CD14-positive monocyte (primary cell): Measurements from ENCODE around the gene ARHGEF10L. TPM values are rescaled to one million over a fixed set of nuclear protein-coding genes. Genes with fewer than 3 reads are reported as not detected.
A peak's percentile ranks its signal among the peaks of the same experiment; 100 is the strongest.

Source experiments
- DNase-seq, 3 donors: peaks; one replicate each; pipeline ENCODE4 v3.0.0-alpha.2; 2011 to 2022
- H2AFZ ChIP-seq: 2 replicates; pipeline ENCODE4 v1.6.0; 2012; ENCODE audit warnings: mild to moderate bottlenecking, low read depth, low read length, inconsistent platforms; ENCODE audit not compliant: insufficient read depth, poor library complexity, severe bottlenecking
- H3K27ac ChIP-seq, 2 donors: 1 replicate in 1 of 2; 2 replicates in 1 of 2; pipeline ENCODE4 v1.5.1; 2012 to 2013; ENCODE audit warnings: low read length in 2 of 2, control low read depth in 1 of 2, inconsistent platforms in 1 of 2, low read depth in 1 of 2, mild to moderate bottlenecking in 1 of 2
- H3K27me3 ChIP-seq, 2 donors: one replicate each; pipeline versions ENCODE4 v1.6.0 to v1.6.1; 2011 to 2013; ENCODE audit warnings: low read length in 2 of 2; ENCODE audit not compliant: control insufficient read depth in 2 of 2, insufficient read depth in 2 of 2
- H3K36me3 ChIP-seq, 2 donors: replicated peaks in 1 of 2; 1 replicate in 1 of 2; 2 replicates in 1 of 2; pipeline versions ENCODE4 v1.5.1 to v1.6.1; 2012 to 2013; ENCODE audit warnings: low read length in 2 of 2, control low read depth in 1 of 2, inconsistent platforms in 1 of 2, mild to moderate bottlenecking in 1 of 2; ENCODE audit not compliant: insufficient read depth in 2 of 2, control insufficient read depth in 1 of 2
- H3K4me1 ChIP-seq, 2 donors: 1 replicate in 1 of 2; 2 replicates in 1 of 2; pipeline versions ENCODE4 v1.5.1 to v1.6.1; 2012 to 2013; ENCODE audit warnings: low read length in 2 of 2, control low read depth in 1 of 2, inconsistent platforms in 1 of 2, mild to moderate bottlenecking in 1 of 2, moderate library complexity in 1 of 2; ENCODE audit not compliant: insufficient read depth in 2 of 2, control insufficient read depth in 1 of 2
- H3K4me2 ChIP-seq: replicated peaks from 2 replicates; pipeline ENCODE3; 2012; ENCODE audit warnings: low read length, moderate library complexity, mild to moderate bottlenecking; ENCODE audit not compliant: poor library complexity, severe bottlenecking; ENCODE audit errors: extremely low read depth
- H3K4me3 ChIP-seq, 3 experiments: fragments of 200-600 bp in 1 of 3; sonication (generic) in 1 of 3; replicated peaks in 1 of 3; 1 replicate in 2 of 3; 2 replicates in 1 of 3; pipeline ENCODE4 v1.5.1; 2011 to 2013; ENCODE audit warnings: low read length in 3 of 3, mild to moderate bottlenecking in 3 of 3, control low read depth in 2 of 3, low read depth in 2 of 3, inconsistent platforms in 1 of 3, moderate library complexity in 1 of 3
- H3K79me2 ChIP-seq: 2 replicates; pipeline ENCODE4 v1.6.0; 2012; ENCODE audit warnings: mild to moderate bottlenecking, control low read depth, inconsistent platforms, low read length, moderate library complexity; ENCODE audit not compliant: insufficient read depth
- H3K9ac ChIP-seq: 2 replicates; pipeline ENCODE4 v1.6.0; 2017; ENCODE audit warnings: low read length, mild to moderate bottlenecking; ENCODE audit not compliant: insufficient read depth, poor library complexity, severe bottlenecking
- H3K9me3 ChIP-seq, 2 donors: replicated peaks in 1 of 2; 1 replicate in 1 of 2; 2 replicates in 1 of 2; pipeline versions ENCODE4 v1.5.1 to v1.6.1; 2012 to 2013; ENCODE audit warnings: low read length in 2 of 2, control low read depth in 1 of 2; ENCODE audit not compliant: control insufficient read depth in 1 of 2, insufficient read depth in 1 of 2
- H4K20me1 ChIP-seq: 2 replicates; pipeline ENCODE4 v1.6.0; 2012; ENCODE audit warnings: mild to moderate bottlenecking, low read length, control low read depth, moderate library complexity; ENCODE audit not compliant: insufficient read depth
- H3K27ac Mint-ChIP-seq, 7 donors: one replicate each; pipeline ENCODE4 v1.8.0; 2020; ENCODE audit warnings: mild to moderate bottlenecking in 7 of 7, mixed read lengths in 7 of 7, moderate library complexity in 6 of 7, inconsistent platforms in 2 of 7
- H3K27me3 Mint-ChIP-seq, 3 donors: one replicate each; pipeline ENCODE4 v1.8.0; 2021 to 2022; ENCODE audit warnings: low read depth in 3 of 3, mild to moderate bottlenecking in 3 of 3, mixed read lengths in 3 of 3, moderate library complexity in 3 of 3, inconsistent platforms in 1 of 3
- H3K36me3 Mint-ChIP-seq, 2 donors: one replicate each; pipeline ENCODE4 v1.8.0; 2020; ENCODE audit warnings: mixed read lengths in 2 of 2, inconsistent platforms in 1 of 2, mild to moderate bottlenecking in 1 of 2
- H3K4me1 Mint-ChIP-seq: one replicate; pipeline ENCODE4 v1.8.0; 2020; ENCODE audit warnings: mild to moderate bottlenecking, mixed read lengths
- H3K4me3 Mint-ChIP-seq, 2 donors: one replicate each; pipeline ENCODE4 v1.8.0; 2020; ENCODE audit warnings: mild to moderate bottlenecking in 2 of 2, mixed read lengths in 2 of 2, moderate library complexity in 1 of 2
- H3K9me3 Mint-ChIP-seq, 7 donors: one replicate each; pipeline ENCODE4 v1.8.0; 2020 to 2022; ENCODE audit warnings: mixed read lengths in 7 of 7, mild to moderate bottlenecking in 6 of 7, moderate library complexity in 6 of 7, inconsistent platforms in 2 of 7
- CTCF ChIP-seq: fragments of 200-600 bp; IDR thresholded peaks from one replicate; pipeline ENCODE4 v1.8.0; 2022; ENCODE audit warnings: antibody characterized with exemption, mild to moderate bottlenecking
- WGBS: methylation state at CpG from one replicate; pipeline ENCODE4 v1.1.5; 2013; ENCODE audit warnings: missing lambda C conversion rate; ENCODE audit not compliant: insufficient coverage; 5-methylcytosine and 5-hydroxymethylcytosine counted together
- intact Hi-C, 2 donors: fragments of 100-400 bp; cut with micrococcal nuclease; formaldehyde crosslinking; loops; one replicate each; pipeline versions ENCODE4 v1.15.0 to v1.15.1; 2023
- polyA plus RNA-seq, 3 donors: library from polyadenylated mRNA; depleted of rRNA in 1 of 3; unstranded in 2 of 3; stranded (reverse) in 1 of 3; fragments of 300-500 nt in 2 of 3; fragments of >200 nt in 1 of 3; fragmentation: Illumina TruSeq in 2 of 3; gene quantifications; 1 replicate in 2 of 3; 2 replicates in 1 of 3; pipeline ENCODE4 v1.2.3, GENCODE V29; 2012 to 2021

The ARHGEF10L gene
- polyA plus RNA-seq, 3 donors: 20.7 to 95.7 (median 23.7) TPM

- peaks cover 83% of the 10 kb centered on the region for H3K4me1 Mint-ChIP-seq
- intact Hi-C loops: no loop called here
- Histone ChIP-seq H3K27me3 (no peaks in the 10 kb centered on the region), H3K4me2 (peak overlapping the region; percentile 97), H3K79me2 (peaks cover 55% of the 10 kb centered on the region), H3K9ac (peak overlapping the region; percentile 78), H4K20me1 (peaks cover 25% of the 10 kb centered on the region), H3K27ac (peak overlapping the region; percentile 72 to 88), H3K9me3 (no peaks in the 10 kb centered on the region), H2AFZ (peak overlapping the region; percentile 59), H3K4me1 (peaks cover 70 to 91% of the 10 kb centered on the region in 2 donors), H3K4me3 (peak overlapping the region; percentile 68 to 98 (median 76)), H3K36me3 (peaks cover 24 to 29% of the 10 kb centered on the region in 2 donors)
- 86% methylated on average over 11 of the region's 27 CpGs for WGBS
- peaks cover 1 to 6% (median 2%) of the 10 kb centered on the region in 3 donors for H3K27me3 Mint-ChIP-seq
- peak overlapping the region; percentile 89 to 97 (median 94) for H3K27ac Mint-ChIP-seq
- peak; percentile 43 to 54 (median 44) for DNase-seq
- peaks cover 40 to 41% of the 10 kb centered on the region in 2 donors for H3K36me3 Mint-ChIP-seq
- H3K9me3 Mint-ChIP-seq: no peaks in the 10 kb centered on the region
- H3K4me3 Mint-ChIP-seq: peak overlapping the region; percentile 96 to 99
- no peak for TF ChIP-seq CTCF
Observed at GRCh38 chr1:17617787-17618557, 78.5 kb downstream of the ARHGEF10L start.

- no peak for TF ChIP-seq CTCF
- H3K27ac Mint-ChIP-seq: peak overlapping the region; percentile 89 to 97 (median 94)
- peak in 1 of 3 donors; percentile 40 for DNase-seq
- peak overlapping the region; percentile 97 for H3K4me2 ChIP-seq
- no peaks in the 10 kb centered on the region for H3K9me3 Mint-ChIP-seq
- H4K20me1 ChIP-seq: peaks cover 28% of the 10 kb centered on the region
- peaks cover 90% of the 10 kb centered on the region for H3K4me1 Mint-ChIP-seq
- WGBS: 58% methylated on average over 14 of the region's 19 CpGs
- H3K79me2 ChIP-seq: peaks cover 63% of the 10 kb centered on the region
- peak overlapping the region; percentile 68 to 98 (median 76) for H3K4me3 ChIP-seq
- no peaks in the 10 kb centered on the region for H3K9me3 ChIP-seq
- H3K36me3 ChIP-seq: peaks cover 31 to 36% of the 10 kb centered on the region in 2 donors
- peaks cover 1 to 6% (median 2%) of the 10 kb centered on the region in 3 donors for H3K27me3 Mint-ChIP-seq
- peak overlapping the region; percentile 96 to 99 for H3K4me3 Mint-ChIP-seq
- H3K27ac ChIP-seq: peak overlapping the region; percentile 72 to 88
- H3K9ac ChIP-seq: peak overlapping the region; percentile 78
- H2AFZ ChIP-seq: peak overlapping the region; percentile 59
- intact Hi-C loops: no loop called here
- peaks cover 42 to 49% of the 10 kb centered on the region in 2 donors for H3K36me3 Mint-ChIP-seq
- H3K27me3 ChIP-seq: no peaks in the 10 kb centered on the region
- H3K4me1 ChIP-seq: peaks cover 73 to 96% of the 10 kb centered on the region in 2 donors
Observed at GRCh38 chr1:17618558-17619247, 79.2 kb downstream of the ARHGEF10L start.
